HG03175 (cell line): ENCODE measurements around the gene ALS2CL.

Experiments used
- ATAC-seq: cut with Tn5 transposase; IDR thresholded peaks from one replicate; pipeline ENCODE4 v1.9.1; 2021; ENCODE audit warnings: mild to moderate bottlenecking, moderate library complexity; ENCODE audit not compliant: unreplicated experiment

The ALS2CL gene

DNA sequence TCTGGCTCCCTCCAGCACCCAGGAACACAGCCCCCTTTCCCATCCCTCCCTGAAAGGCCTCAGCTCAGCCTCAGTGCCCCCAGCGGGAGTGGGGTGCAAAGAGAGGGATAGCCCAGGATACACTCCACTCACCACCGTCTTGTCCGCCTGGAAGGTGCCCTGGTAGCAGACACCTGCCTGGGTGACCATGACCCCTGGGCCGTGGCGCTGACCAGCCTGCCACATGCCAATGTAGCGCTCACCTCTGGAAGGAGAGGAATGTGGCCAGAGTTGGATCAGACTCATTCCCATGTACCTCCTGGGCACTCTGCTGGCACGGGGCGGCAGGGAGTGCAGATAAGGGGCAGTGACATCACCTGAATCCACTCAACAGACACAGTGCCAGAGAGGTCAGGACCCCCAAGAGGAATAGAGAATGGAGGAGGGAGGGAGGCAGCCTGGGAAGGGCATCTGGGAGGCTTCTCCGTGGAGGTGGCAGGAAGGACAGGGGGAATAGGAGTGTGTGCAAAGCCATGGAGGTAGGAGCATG lies 13.1 kb downstream of the ALS2CL start:
- ATAC-seq, result no peak

DNA sequence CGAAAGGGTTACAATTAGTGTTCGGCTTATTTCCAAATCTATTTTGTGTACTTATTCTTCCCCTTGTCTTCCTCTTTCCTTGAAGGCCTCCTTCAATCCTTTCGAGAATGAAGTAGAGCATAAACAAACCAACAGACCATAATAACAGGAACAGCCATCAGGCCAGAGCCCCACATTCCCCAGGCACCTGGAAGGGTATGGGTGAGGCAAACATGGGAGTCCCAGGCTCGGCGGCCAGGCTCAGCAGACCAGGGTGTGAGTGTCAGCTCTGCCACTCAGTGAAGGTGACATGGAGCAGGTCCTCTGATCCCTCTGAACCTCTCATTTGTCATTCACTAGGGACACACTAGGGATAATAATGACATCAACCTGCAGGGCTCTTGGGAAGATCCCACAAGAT lies 13.8 kb downstream of the ALS2CL start:
- ATAC-seq, result no peak

DNA sequence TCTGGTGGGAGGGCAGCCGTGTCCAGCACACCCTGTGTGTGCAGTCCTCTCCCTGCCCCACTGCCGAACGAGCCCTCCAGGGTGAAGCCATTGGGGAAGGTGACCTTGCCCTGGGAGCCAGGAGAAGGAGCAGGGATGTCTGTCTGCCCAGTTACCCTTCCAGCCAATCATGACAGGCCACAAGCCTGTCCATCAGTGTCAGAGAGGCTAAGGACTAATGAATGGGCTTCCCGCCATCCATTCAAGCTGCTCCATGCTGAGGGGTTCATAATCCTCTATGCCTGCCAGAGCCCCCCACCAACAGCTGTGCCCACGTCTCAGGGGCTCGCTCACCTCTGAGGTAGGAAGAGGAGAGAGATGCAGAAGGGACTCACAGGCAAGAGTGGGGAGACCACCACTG lies 15.2 kb downstream of the ALS2CL start:
- ATAC-seq, result no peak

DNA sequence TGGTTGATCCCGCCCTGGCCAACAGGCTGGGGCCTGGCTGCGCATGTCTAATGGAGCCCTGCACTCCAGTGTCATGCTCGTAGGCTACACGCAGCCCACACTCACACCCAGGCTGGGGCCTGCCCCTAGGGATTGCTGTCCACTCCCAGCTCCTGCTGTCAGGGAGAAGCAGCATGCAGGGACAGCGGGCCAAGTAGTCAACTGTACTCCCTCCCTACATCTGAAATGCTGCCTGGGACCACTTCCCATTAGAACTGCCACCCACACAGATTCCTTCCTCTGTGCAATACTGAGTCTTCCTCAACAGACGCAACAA lies 16.1 kb downstream of the ALS2CL start:
- no peak for ATAC-seq

DNA sequence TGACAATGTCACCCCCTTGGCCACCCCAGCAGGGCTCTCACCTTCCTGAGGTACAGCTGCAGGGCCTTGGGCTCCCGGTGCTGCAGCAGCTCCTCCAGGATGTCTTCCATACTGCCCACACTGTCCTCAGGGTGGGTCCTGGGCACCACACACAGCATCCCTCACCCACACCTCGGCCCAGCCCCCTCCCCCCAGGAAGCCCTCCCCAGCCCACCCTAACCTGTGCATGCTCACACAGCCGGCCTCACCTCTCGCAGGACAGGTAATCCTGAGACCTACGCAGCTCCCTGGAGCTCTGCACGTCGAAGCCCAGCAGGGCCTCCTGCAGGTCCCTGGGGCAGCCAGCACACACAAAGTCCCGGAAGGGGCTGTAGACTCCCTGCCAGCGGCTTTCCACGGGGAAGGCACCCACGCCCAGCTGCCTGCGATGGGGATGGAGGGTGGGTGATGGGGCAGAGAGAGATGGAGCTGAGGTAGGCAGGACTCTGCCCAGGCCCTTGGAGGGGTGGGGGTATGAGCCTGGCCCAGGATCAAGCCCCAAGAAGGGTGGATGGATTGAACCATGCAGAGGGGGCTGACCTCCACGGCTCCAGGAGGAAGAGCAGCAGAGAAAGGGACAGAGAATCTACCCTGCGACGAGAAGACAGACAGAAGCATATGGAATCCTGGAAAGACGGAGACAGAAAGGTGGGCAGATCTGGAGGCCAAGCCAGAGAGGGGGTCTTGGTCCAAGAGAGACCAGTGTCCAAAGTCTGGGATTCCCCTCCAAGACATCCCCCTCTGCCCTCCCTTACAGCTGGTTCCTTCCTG lies 16.7 kb downstream of the ALS2CL start:
- no peak for ATAC-seq

DNA sequence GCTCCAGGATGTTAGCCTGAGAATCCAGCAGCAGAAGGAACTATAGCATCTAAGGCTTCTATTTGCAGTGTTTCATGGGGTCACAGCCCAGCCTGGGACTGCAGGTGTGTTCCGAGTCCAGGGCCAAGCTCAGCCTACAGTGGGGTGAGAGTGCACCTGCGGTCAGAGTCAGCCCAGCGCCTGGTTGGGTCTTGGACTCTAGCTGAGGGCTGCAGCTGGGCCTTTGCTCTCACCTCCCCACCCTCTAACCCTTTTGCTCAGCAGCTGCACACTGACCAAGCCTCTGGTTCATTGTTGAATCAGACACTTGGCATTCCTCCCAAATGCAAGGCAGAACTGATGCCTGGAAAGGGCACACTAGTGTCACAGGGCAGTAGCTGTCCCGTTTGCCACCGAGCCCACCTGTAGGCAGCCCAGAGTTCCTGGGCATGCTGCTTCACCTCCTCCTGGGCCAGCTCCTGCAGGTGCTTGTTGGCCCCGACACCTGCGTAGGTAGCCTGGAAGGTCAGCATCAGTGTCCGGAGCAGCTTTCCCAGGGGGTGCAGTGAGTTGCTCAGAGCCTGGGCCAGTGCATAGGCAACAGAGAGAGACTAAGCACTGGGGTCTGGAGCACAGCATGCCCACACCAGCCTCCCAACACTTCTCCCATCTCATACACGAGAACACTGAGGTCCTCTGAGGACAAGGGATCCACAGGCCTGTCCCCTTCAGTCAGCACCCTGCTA lies 17.5 kb downstream of the ALS2CL start:
- no peak for ATAC-seq

DNA sequence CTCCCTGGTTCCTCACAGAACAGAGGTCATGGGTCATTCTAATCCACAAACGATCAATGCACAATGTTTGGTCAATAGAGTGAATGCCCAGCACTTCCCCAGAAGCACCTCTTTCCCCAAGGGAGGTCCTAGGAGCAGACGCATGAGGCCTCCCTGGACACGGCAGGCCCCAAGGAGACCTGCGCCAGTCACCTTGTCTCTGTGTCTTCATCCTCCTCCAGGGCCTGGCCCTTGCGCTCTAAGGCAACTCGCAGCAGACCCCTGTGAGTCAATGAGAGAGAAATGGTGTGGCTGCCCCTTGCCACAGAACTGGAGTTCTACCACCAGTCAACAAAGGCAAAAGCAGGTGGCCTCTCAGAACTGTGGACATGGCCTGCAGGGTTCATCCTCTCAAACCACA lies 18.1 kb downstream of the ALS2CL start:
- no peak for ATAC-seq

DNA sequence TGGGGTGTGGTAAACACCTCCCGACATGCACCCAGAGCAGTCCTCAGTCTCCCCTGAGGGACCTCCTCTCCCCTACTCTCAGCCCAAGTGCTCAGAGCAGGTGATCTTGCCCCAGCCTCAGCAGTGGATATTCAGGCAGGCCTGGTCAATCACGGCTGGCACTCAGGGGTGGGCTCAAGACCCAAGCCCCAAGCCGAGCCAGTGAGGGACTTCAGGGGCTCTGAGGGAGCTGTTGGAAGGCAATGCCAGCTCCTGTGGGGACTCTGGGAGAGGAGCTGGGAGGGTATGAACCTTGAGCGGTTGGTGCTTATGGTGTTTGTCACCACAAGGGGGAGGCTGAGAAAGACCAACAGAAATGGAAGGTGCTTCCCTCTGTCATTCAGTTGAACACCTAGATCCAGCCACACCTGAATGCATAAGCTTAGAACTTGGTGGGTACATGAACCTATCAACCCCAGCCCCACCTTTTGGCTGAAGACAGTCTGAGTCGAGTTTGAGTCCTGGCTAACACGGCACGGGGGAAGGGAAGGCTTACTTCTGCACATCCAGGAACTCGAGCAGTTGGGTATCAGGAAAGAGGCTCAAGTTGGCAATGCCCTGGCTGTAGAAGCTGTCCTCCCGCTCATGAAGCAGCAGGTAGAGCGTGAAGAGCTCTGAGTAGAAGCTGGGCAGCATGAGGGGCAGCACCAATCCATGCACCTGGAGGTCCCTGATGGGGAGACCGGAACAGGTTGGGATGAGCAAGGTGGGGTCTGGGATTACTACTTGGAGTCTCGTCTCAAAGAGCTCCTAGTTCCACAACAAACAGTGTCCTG lies 19.2 kb downstream of the ALS2CL start:
- no peak for ATAC-seq

DNA sequence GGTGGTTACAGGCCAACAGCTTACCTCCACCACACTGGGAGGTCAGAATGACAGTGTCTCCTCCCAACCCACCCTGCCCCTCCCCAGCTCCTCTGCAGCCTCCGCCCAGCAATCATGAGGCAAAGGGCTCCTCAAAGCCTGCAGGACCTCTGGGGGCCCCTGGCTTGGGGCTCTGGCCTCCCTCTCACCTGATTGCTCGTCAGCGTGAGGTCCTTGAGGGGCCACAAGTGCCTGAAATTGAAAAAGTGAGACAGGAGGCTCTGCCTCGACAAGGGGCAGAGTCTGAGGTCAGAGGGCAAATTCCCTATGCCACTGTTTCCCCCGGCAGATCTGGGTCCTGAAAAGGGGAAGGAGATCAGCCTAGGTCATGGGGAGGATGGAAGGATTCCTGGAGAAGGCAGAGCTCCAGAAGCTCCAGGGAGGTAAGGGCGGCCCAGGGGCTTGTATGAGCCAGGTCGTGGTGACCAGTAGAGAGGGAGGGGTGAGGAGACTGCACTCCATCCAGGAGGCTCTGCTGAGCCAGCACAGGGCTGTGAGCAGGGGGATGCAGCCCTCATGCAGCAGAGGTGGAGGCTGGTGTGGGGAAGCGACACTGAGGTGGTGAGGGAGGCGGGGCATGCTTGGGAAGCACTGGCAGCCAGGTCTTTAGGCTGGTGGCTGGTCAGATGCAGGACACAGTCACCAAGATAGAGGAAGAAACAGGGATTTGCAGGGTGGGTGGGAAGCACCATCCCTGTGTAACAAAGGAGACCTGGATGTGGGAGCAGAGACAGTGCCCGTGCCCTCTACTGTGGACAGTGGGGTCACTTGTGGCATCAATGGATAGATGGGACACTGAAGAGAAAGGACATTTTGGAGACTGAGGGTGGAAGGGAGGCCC lies 20.1 kb downstream of the ALS2CL start:
- ATAC-seq, result no peak

DNA sequence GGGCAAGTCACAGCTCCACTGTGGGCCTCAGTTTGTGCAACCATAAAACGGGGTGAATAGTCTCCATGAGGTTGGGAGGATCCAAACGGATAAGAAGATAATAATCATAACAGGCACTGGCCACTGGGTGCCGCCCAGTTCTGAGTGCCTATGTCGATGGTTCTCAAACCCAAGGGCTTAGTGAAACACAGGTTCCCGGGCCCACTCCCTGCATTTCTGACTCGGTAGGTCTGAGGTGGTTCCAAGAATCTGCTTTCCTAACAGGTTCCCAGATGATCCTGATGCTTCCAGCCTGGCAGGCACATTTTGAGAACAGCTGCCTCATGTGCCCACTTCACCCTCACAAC lies 21.2 kb downstream of the ALS2CL start:
- no peak for ATAC-seq

DNA sequence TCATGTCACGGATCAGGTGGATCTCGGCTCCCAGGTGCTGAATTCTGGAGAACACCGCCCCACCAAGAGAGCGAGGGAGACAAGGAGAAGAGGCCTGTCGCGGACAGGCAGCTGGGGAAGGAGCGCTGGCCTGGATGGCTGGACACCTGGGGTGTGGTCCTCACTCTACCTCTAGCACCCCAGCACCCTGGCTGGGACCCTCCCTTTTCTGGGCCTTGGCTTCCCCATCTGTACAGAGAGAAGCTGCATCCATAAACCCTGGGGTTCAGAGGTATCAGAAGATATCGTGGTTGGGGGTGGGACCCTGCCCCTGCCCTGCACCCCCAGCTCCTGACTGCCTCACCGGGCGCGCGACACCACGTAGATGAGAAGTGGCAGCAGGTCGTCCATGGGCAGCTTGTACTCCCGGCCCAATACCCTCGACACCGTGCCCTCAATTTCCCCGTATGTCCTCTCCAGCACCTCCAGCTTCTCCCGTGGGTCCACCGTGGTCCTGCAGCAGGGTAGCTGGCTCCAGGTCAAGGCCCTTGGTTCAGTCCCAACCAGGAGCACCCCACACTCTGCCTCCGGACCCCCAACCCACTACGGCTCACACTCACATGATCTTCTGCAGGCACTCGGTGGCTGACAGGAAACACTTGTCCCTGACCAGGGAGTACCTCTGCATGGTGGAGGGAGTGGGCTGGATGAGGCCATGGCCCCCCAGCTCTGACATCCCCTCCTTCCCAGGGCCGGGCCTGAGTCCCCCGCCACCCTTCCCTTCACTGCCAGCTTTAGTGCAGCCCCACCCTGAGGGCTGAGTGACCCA lies 21.7 kb downstream of the ALS2CL start:
- no peak for ATAC-seq

DNA sequence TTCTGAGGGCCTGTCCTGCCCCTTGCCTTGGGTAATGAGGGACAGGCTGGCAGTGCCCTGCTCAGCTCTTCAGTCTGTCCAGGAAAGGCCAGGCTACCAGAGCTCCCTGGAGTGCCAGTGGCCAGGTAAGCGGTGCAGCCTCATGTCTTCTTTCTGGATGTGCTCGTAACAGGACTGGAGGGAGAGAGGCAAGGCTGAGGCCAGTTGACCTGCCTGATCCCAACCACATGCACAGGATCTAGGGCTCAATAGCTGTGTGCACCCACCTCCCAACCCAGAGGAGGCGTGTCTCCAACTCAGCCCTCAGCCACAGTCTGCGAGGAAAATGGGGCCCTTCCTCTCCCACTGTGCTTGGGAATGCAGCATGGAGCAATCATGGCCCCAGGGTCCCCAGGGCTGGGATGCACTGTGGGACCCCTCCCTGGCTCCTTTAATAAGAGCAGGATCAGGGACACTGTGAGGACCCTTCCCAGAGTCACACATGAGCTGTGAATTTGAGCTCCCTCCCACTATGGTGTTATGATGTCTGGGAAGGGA lies 22.5 kb downstream of the ALS2CL start:
- ATAC-seq, result no peak

DNA sequence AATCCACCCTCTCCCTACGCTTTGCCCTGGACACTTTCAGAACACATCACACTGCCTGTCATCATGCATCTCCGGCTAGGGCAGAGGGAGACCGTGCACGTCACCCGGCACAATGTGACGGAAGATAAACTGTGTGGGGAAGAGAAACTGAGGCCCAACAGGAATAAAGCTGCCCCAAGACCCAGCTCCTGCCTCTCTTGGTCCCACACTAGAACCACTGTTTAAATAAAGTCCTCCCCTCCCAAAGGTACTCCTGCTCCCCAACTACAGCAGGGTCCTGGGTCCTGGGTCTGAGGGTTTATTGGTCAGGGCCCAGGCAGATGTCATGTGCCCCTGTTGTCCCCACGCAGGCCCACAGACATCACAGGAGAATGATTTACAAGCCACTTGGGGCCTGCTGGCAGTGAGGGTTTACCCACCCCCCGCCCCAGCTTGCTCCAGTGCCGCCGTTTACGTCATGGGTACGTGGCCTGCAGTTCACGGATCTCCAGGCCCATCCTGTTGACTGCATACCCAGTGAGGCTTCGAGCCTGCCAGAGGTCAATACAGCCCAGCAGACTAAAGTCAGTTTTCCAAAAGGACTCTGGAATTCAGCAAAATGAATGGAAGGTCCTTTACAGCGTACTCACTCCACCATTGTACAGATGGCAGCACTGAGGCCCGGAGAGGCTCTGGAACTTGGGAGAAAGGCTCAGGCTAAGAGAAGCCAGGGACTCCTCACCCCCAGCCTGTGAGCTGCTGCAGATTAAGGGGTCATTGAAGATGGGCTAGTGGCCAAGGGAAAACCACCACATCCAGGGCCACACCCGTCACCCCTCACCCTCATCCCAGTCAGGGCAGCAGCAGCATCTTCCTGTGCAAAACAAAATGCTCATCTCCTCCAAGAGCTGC lies 23.2 kb downstream of the ALS2CL start:
- no peak for ATAC-seq

DNA sequence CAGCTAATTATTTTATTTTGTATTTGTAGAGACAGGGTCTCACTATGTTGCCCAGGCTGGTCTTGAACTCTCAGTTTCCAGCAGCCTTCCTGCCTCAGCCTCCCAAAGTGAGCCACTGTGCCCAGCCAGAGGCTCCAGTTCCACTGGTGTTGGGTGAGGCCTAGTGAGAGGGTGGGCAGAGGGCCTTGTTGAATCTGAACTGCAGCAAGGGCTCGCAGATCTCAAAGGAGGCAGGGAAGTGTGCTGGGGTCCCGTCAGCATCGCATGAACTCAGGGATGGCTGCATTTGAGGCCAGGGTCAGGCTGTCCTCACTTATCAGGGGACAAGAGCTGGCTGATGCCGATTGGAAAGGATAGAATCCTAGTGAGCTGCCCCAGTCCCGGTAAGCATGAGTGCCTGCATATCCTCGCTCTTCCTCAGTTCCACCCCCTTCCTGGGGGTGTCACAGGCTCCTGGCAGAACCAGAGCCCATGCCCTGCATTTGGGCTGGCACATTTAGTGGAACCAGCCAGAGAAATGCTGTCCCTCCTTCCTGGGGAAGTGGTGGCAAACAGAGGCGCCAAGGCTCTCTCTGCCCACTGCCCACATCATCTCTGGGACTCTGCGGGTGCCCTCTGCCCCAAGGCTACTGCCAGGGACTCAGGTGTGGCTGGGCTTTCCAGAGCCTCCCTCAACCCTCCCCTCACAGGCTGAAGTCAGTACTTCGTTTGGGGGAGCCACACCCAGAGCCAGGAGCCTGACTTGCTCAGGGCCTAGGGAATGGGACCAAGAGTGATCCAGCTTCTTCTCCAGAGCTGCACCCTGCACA lies 24.1 kb downstream of the ALS2CL start:
- ATAC-seq, result no peak

DNA sequence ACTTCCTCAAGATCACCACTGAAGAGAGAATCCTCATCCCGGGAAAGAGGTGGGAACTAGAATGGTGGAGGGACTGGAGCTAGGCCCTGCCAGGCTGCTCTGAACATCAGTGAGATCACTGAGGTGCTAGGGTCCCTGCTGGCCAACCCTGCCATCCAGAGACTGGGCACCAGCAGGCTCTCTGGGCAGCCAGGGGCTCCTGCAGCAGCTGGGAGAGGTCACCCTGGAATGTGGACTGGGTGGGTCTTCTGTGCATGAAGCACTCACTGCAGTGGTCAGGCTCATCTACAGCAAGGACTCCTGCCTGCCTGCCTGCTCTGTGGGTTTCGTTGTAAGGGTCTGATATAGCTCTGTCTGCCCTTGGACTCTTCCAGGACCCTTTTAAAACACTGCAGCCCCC lies 24.9 kb downstream of the ALS2CL start:
- ATAC-seq, result no peak

DNA sequence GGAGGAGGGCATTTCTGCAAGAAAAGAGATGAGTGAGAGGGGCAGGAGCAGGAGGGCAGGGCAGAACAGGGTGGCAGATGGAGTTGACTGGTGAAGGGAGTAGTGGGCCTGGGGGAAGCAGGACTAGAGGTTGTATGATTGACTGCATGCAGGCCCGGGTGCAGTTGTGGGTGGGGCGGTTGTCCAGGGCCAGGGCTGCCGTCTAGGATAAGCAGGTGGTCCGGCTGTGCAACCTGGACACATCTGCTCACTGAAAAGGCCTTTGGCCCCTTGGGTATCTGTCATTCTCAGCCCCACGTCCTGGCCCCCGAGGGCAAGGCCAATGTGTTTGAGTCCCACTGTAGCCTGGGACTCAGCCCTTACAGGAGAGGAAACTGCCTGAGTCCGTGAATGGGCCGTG lies 25.4 kb downstream of the ALS2CL start:
- ATAC-seq, result no peak

DNA sequence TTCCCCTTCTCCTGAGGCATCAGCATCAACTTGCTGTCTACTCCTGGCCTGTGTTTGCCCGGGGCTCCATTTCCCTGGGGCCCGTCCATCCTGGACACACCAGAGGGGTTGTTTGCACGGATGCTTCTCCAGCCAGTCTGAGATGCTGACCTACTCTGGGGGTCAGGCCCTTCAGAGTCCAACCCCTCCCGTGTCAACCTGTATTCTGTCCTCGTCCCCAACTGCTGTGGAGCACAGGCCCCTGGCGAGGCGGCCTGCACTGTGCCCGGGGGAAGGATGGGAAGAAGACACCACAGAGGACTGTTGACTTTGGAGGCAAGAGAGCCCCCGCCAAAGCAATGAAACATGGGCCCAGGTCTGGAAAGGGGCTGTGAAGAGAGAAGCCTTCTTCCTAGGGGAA lies 25.8 kb downstream of the ALS2CL start:
- ATAC-seq, result no peak
